OCI-LY1 (cell line): ENCODE measurements around the gene AICDA.

Source experiments
- EZH2 ChIP-seq: fragments of 200-600 bp; sonication (generic), shearing (Covaris generic); IDR thresholded peaks from 2 replicates; pipeline ENCODE4 v1.8.0; 2017; ENCODE audit warnings: borderline replicate concordance, mixed run types, mild to moderate bottlenecking, antibody characterized with exemption, low read length, moderate library complexity, mixed read lengths
- TF ChIP-seq, protein P1 (sequence below): fragments of 200-600 bp; sonication (generic), shearing (Covaris generic); IDR thresholded peaks from 2 replicates; pipeline ENCODE4 v1.5.1; 2017; ENCODE audit warnings: mild to moderate bottlenecking, antibody characterized with exemption, low read length, moderate library complexity, mixed read lengths

DNA sequence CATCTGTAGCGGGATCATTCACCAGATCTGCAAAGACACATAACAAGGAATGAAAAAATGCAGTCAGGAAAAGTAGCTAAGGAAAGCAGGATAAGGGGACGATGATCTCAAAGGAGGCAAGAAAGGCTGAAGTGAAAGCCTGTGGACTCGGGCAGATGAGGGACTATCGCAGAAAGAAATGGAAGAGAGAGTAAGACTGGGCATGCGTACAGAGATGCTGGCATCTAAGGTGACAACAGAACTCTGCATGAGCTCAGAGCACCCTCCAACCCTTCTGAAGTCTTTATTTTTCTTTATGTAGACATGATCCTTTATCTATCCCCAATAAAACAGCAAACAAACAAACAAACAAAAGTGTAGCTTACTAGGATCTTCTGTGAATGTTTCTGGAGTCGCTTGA is 42.8 kb upstream of the AICDA start:
- TF ChIP-seq EZH2 = no peak
- TF ChIP-seq, protein P1, sequence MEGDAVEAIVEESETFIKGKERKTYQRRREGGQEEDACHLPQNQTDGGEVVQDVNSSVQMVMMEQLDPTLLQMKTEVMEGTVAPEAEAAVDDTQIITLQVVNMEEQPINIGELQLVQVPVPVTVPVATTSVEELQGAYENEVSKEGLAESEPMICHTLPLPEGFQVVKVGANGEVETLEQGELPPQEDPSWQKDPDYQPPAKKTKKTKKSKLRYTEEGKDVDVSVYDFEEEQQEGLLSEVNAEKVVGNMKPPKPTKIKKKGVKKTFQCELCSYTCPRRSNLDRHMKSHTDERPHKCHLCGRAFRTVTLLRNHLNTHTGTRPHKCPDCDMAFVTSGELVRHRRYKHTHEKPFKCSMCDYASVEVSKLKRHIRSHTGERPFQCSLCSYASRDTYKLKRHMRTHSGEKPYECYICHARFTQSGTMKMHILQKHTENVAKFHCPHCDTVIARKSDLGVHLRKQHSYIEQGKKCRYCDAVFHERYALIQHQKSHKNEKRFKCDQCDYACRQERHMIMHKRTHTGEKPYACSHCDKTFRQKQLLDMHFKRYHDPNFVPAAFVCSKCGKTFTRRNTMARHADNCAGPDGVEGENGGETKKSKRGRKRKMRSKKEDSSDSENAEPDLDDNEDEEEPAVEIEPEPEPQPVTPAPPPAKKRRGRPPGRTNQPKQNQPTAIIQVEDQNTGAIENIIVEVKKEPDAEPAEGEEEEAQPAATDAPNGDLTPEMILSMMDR = no peak
